HG02938 (cell line): Measurements from ENCODE around the gene MEGF11.
A peak's percentile ranks its signal among the peaks of the same experiment; 100 is the strongest.

Experiments used
- ATAC-seq: cut with Tn5 transposase; IDR thresholded peaks from one replicate; pipeline ENCODE4 v1.9.1; 2021; ENCODE audit warnings: mild to moderate bottlenecking, moderate library complexity; ENCODE audit not compliant: unreplicated experiment

Gene MEGF11

DNA sequence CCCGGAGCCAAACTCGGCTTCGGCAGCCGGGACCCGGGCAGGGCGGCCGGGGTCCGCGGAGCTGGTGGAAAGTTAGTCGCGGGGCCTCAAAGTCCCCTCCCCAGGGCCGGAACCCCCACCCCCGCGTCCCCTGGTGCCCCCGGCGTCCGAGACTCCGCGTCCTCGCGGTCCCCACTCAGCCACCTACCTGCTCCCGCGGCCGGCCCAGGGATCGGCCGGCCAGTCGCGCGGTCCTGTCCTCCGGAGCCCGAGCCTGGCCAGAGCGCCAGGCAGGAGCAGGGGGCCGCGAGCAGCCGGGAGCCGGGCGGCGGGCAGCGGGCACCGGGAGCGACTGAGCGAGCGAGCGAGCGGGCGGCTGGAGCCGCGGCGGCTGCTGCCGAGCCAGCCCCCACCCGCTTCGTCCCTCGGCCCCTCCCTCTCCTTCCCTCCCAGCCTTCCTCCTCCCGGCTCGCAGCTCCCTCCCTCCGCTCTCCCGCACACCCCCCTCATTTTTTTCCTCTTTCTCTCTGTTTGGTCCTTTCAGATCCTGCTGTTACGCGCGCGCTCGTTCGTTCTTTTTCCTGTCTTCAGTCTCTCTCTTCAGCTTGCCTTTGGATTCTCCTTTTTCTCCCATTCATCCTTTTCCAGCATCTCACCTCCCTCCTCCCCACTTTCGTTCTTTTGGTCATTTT lies at the start of gene MEGF11:
MEGF11 (minus strand) TSS at position 333 of the 671 bp plus-strand sequence. CDS start 125,347 bp downstream, outside the sequence.
- no peak for ATAC-seq

GRCh38 chr15:66302489-66303278 lies 49.1 kb upstream of the MEGF11 start:
- no peak for ATAC-seq

- no peak for ATAC-seq
Observed at GRCh38 chr15:66298803-66299251, 45.3 kb upstream of the MEGF11 start.

DNA sequence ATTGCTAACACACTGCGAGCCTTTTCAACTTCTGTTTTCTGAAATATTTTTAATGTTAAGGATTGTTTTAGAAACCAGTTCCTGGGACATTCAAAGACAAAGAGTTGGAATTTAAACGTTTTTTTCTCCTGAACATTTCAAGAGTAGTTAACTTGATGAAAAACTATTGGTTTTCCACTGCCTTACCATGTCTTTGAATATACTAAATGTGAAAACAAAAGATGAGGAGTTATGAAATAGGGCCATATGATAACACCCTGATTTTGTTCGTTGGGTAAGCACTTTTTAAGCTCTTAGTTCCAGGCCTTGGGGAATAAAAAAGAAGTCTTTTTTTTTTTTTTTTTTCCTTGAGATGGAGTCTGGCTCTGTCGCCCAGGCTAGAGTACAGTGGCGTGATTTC lies 42.6 kb upstream of the MEGF11 start:
- no peak for ATAC-seq

DNA sequence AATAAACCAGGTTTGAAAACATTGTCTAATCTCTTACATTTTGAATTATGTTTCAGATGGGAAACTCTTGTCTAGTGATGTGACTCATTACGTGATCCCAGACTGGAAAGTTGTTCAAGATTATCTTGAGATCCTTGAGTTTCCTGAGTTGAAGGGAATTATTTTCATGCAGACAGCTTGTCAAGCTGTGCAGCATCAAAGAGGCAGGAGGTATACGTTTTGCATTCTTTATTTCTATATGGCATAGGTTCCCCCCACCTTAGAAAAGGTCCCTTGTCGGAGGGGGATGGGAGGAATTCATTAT lies 41.3 kb upstream of the MEGF11 start:
- no peak for ATAC-seq

DNA sequence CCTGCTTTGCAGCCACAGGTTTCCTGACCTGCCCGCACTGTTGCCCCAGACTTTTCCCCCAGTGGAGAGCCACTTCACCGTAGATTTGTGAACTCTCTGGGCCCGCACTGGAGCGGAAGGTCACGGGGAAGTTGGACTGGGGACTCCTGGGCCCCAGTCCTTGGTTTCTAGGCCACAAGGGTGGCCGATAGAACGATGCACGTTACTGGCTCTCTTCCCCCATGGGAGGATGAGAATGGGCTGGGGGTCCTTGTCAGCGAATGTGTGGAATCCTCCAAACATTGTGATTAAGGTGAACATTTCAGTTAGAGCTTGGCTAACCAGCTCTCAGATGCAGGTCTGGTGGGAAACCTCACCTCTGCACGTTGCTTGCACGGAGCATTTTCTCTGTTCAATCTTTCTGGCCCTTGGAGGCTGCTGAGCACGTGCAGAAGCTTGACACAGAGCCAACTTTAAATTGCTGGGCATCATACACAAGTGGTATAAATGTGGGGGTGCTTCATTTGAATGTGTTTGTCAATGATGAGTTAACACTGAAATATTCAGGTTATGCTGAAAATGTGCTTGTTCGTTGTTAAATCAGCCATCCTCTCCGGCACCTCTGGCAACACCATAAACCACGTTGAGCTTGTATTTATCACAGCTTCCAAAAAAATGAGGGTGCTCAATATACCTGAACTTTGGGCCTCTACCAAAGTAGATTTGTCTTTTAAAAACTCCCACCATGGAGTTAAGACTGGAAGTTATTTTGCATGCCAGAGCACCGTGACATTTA lies 40.8 kb upstream of the MEGF11 start:
- ATAC-seq, result peak; percentile 21

DNA sequence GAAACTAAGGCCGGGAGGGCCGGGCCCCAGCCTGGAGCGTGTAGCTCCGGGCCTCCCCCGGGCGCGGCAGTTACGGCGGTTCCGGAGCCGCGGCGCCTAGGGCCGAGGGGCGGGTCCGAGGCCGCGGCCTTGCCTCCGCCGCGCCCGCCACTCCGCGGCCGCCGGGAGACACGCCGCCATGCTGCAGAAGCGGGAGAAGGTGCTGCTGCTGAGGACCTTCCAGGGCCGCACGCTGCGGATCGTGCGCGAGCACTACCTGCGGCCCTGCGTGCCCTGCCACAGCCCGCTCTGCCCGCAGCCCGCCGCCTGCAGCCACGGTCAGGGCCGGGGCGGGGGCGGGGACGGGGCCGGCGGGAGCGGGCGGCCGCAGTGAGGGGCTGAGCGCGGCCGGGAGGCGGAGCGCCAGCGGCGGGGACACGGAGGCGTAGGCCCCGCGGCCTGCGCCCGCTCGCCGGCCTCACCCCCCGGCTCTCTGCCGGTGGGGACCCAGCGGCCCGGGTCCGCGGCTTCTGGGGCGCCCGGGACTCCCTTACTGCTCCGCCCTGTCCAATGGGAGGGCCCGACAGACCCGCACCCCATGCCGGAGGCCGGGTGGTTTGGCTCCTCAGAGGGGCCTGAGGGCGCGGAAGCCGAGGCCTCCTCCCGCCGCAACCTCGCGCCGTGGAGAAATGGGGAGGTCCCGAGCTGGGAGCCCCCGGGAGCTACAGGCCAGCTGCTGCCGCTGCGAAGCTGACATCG lies 40.0 kb upstream of the MEGF11 start, which contains the start of gene DIS3L:
DIS3L (plus strand) TSS at position 150 of the 738 bp plus-strand sequence; CDS start at position 179, 29 bp downstream.
- peak; percentile 56 for ATAC-seq

DNA sequence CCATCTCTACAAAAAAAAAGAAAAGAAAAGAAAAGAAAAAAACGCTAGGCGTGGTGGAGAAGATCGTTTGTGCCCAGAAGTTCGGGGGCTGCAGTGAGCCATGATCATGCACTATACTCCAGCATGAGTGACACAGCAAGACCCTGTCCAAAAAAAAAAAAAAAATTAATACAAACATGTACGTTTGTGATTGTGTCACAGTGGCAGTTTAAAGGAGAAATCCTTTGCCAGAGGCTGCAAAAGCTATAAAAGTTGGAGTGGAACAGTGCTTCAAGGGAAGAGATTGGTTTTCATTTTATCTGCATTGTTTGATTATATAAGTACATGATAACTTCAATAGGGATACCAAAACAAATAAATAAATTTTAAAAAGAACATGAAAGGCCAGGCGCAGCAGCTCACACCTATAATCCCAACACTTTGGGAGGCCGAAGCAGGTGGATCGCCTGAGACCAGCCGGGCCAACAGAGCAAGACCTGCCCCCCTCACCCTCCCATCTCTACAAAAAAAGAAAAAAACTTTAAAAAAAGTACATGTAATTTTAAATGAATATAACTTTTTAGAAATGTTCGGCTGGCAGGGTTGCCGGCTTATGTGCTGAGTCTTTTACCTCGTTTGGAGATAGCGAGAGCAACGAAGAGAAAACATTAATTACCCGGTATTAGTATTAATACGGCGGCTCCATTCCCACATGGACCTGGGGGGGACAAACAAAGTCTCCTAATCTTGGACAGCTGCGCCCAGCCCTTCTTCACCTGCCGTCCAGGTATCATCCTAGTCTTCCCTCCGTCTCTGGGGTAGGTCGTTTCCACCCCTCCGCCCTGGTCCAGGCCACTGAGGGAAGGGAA lies 39.2 kb upstream of the MEGF11 start:
- no peak for ATAC-seq

DNA sequence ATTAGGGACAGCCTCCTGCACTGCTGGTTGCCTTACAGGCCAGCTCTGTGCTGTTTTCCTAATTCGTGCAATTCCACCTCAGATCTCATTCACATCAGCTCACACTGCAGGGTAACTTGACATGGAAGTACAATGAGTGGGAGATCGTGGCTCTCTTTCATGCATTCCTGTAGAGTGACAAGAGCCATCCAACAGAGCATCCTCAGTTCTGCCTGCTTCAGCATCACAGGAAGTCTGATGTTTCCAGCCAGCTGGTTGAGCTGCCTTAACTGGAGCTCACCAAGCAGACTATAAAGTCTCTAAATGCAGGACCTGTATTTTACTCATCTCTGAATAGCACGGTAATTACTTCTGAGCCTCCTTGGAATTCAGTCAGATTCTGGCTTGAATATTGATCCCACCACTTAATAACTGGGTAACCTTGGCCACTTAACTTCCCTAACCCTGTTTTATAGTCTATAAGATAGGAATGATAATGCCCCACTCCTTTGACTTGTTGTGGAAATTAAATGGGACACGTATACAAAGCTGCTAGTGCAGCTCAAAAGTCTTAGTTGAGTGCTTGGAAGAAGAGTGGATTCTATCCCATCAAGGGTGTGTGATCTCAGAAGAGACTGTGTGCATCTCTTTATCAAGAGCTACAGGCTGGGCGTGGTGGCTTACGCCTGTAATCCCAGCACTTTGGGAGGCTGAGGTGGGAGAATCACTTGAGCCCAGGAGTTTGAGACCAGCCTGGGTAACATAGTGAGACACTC lies 38.4 kb upstream of the MEGF11 start:
- ATAC-seq, result no peak

- no peak for ATAC-seq
Observed at GRCh38 chr15:66290518-66290917, 37.0 kb upstream of the MEGF11 start.

DNA sequence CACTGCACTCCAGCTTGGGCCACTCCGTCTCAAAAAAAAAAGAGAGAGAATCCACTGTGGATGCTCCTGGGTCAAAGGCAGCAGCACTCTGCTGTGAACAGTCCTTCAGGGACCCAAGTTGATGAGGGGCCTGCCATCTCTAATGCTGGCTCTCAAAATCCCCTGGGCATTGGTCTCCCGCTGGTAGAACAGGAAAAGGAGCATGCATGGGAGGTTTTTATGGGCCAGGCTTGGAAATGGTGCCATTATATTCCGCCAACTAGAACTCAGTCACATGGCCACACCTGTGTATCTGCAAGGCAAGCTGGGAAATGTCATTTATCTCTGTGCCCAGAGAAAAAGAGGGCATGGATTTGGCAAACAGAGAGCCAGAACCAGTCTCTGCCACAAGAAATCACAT lies 36.5 kb upstream of the MEGF11 start:
- no peak for ATAC-seq

DNA sequence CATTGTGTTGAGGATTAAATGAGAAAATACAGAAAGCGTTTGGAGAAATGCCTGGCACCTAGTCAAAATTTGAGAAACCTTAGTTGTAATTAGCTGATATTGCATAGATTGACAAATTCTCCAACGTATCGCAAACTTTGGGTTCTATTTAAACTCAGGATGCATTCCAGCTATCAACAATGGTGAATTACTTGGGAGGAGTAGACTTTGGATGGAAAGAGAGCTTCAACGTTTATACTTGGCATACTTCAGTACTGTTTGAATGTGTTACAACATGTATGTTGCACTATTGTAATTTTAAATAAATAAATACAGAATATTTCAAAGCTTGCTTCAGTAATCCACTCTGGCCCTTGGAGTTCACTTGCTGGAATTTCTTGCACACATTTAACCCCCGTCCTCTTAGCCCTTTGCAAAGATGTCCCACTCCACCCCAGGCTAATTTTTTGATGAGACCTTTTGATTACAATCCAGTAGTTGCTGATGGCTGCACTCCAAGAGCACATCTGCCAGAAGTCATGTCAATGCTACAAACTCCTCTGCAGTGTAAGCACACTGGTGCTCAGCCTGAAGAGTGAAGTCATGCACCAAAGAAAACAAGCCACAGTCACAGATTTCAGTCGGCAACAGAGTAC lies 35.1 kb upstream of the MEGF11 start:
- ATAC-seq, result no peak

DNA sequence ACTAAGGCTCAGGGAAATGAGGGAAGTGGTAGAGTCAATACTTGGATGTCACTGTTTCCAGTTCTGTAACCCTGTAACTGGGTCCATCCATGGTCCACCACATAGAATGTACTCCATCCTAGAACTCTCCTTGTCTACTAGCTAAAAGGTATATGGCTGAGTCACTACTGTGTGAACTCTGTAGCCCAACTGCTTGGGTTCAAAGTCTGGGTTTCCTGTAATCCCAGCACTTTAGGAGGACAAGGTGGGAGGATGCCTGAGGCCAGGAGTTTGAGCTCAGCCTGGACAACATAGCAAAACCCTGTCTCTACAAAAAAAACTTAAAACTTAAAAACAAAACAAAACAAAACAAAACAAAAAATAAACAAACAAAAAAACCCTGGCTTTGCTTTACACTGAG lies 34.5 kb upstream of the MEGF11 start:
- ATAC-seq, result no peak

GRCh38 chr15:66287461-66288057 lies 34.0 kb upstream of the MEGF11 start:
- ATAC-seq, result no peak

- no peak for ATAC-seq
Observed at GRCh38 chr15:66285533-66286280, 32.2 kb upstream of the MEGF11 start.

- ATAC-seq, result no peak
Observed at GRCh38 chr15:66284271-66284670, 30.7 kb upstream of the MEGF11 start.

DNA sequence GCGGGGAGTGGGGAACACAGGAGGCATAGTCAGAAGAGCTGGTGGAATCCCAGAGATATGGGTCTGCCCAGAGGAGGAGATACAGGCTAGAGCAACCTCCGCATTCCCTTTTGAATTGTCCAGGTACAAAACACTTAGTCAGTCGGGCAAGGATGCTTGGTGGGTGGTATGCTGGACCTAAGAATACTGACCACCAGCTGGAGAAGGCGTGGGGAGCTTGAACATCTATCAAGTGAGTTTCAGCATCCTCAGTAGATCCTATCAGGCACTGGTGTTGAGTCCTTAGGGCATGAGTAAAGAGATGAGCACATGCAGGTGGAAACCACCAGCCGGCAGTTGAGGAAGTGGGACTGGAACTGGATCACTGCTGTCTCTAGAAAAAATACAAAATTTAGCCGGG lies 25.1 kb upstream of the MEGF11 start:
- ATAC-seq, result no peak

GRCh38 chr15:66278056-66278455 lies 24.5 kb upstream of the MEGF11 start:
- no peak for ATAC-seq
